H9 (cell line): ENCODE data around the gene CHCHD6. TPM values are rescaled to one million over a fixed set of nuclear protein-coding genes. Genes with fewer than 3 reads are reported as not detected.

Experiments
- DNase-seq: peaks from one replicate; pipeline ENCODE4 v3.0.0-alpha.2; 2017
- H2AFZ ChIP-seq: one replicate; pipeline ENCODE4 v1.6.1; 2013; ENCODE audit warnings: mild to moderate bottlenecking, low read length, control low read depth, moderate library complexity
- H2AK5ac ChIP-seq: 2 replicates; pipeline ENCODE4 v1.6.1; 2013; ENCODE audit warnings: low read length, control low read depth, mixed read lengths; ENCODE audit not compliant: insufficient read length
- H2BK120ac ChIP-seq: one replicate; pipeline ENCODE4 v1.6.1; 2013; ENCODE audit warnings: low read depth, mild to moderate bottlenecking, low read length, control low read depth, inconsistent platforms; ENCODE audit not compliant: poor library complexity, severe bottlenecking
- H2BK12ac ChIP-seq: 2 replicates; pipeline ENCODE4 v1.6.1; 2013; ENCODE audit warnings: low read length, control low read depth, mixed read lengths, low read depth; ENCODE audit not compliant: insufficient read length
- H2BK15ac ChIP-seq: 2 replicates; pipeline ENCODE4 v1.6.1; 2013; ENCODE audit warnings: low read depth, low read length, control low read depth
- H2BK20ac ChIP-seq: one replicate; pipeline ENCODE4 v1.6.1; 2013; ENCODE audit warnings: low read depth, mild to moderate bottlenecking, low read length, control low read depth, inconsistent platforms; ENCODE audit not compliant: poor library complexity, severe bottlenecking
- H2BK5ac ChIP-seq: 2 replicates; pipeline ENCODE4 v1.6.1; 2013; ENCODE audit warnings: low read length, control low read depth, mixed read lengths; ENCODE audit not compliant: insufficient read length
- H3K14ac ChIP-seq: 2 replicates; pipeline ENCODE4 v1.6.1; 2013; ENCODE audit warnings: low read length, control low read depth; ENCODE audit not compliant: insufficient read depth
- H3K18ac ChIP-seq: 2 replicates; pipeline ENCODE4 v1.6.1; 2013; ENCODE audit warnings: low read depth, mild to moderate bottlenecking, mixed read lengths, low read length, control low read depth; ENCODE audit not compliant: insufficient read length
- H3K23ac ChIP-seq: 2 replicates; pipeline ENCODE4 v1.6.1; 2013; ENCODE audit warnings: low read length, control low read depth, mixed read lengths, low read depth; ENCODE audit not compliant: insufficient read length
- H3K23me2 ChIP-seq: 2 replicates; pipeline ENCODE4 v1.6.1; 2013; ENCODE audit warnings: low read depth, mild to moderate bottlenecking, mixed read lengths, low read length, control low read depth; ENCODE audit not compliant: insufficient read length, poor library complexity, severe bottlenecking
- H3K27ac ChIP-seq: 2 replicates; pipeline ENCODE4 v1.5.1; 2013; ENCODE audit warnings: low read length, control low read depth, mixed read lengths, low read depth; ENCODE audit not compliant: insufficient read length
- H3K27me3 ChIP-seq: 2 replicates; pipeline ENCODE4 v1.6.1; 2013; ENCODE audit warnings: low read length, control low read depth, inconsistent platforms; ENCODE audit not compliant: insufficient read depth
- H3K4ac ChIP-seq: 2 replicates; pipeline ENCODE4 v1.6.1; 2013; ENCODE audit warnings: low read depth, mild to moderate bottlenecking, control low read depth, inconsistent platforms, low read length, moderate library complexity
- H3K4me1 ChIP-seq: 2 replicates; pipeline ENCODE4 v1.6.1; 2013; ENCODE audit warnings: low read length, control low read depth, inconsistent platforms; ENCODE audit not compliant: insufficient read depth
- H3K4me2 ChIP-seq: 2 replicates; pipeline ENCODE4 v1.6.1; 2013; ENCODE audit warnings: low read length, control low read depth, mixed read lengths; ENCODE audit not compliant: insufficient read length, insufficient read depth
- H3K56ac ChIP-seq: 2 replicates; pipeline ENCODE4 v1.6.1; 2013; ENCODE audit warnings: low read depth, mild to moderate bottlenecking, mixed read lengths, low read length, control low read depth; ENCODE audit not compliant: insufficient read length
- H3K79me1 ChIP-seq: 2 replicates; pipeline ENCODE4 v1.6.1; 2013; ENCODE audit warnings: low read depth, mild to moderate bottlenecking, moderate library complexity, low read length, control low read depth, inconsistent platforms; ENCODE audit not compliant: insufficient read depth, poor library complexity, severe bottlenecking
- H3K79me2 ChIP-seq: 2 replicates; pipeline ENCODE4 v1.6.1; 2013; ENCODE audit warnings: low read length, control low read depth, inconsistent platforms; ENCODE audit not compliant: insufficient read depth
- H3K9ac ChIP-seq: 2 replicates; pipeline ENCODE4 v1.6.1; 2013; ENCODE audit warnings: low read length, control low read depth, mixed read lengths; ENCODE audit not compliant: insufficient read length; ENCODE audit errors: extremely low read depth
- H3K9me3 ChIP-seq: one replicate; pipeline ENCODE4 v1.6.1; 2013; ENCODE audit warnings: low read depth, low read length, inconsistent platforms; ENCODE audit not compliant: control insufficient read depth
- H3T11ph ChIP-seq: one replicate; pipeline ENCODE4 v1.6.1; 2013; ENCODE audit warnings: mild to moderate bottlenecking, low read length, control low read depth, inconsistent platforms
- H4K20me1 ChIP-seq: one replicate; pipeline ENCODE4 v1.6.1; 2013; ENCODE audit not compliant: control insufficient read depth, insufficient read length, insufficient read depth
- H4K5ac ChIP-seq: 2 replicates; pipeline ENCODE4 v1.6.1; 2013; ENCODE audit warnings: low read depth, mild to moderate bottlenecking, mixed read lengths, low read length, control low read depth; ENCODE audit not compliant: insufficient read length
- H4K8ac ChIP-seq: replicated peaks from 2 replicates; pipeline ENCODE4 v1.6.1; 2013; ENCODE audit warnings: low read length, control low read depth, mixed read lengths, low read depth; ENCODE audit not compliant: insufficient read length
- H4K91ac ChIP-seq: 2 replicates; pipeline ENCODE4 v1.6.1; 2013; ENCODE audit warnings: low read depth, mild to moderate bottlenecking, moderate library complexity, mixed read lengths, low read length, control low read depth; ENCODE audit not compliant: insufficient read length
- H3K27ac Mint-ChIP-seq, 3 experiments: 2 replicates in 2 of 3; 3 replicates in 1 of 3; pipeline ENCODE4 v1.8.0; 2020 to 2021; ENCODE audit warnings: mixed read lengths in 3 of 3, mild to moderate bottlenecking in 1 of 3, moderate library complexity in 1 of 3
- H3K27me3 Mint-ChIP-seq: 2 replicates; pipeline ENCODE4 v1.8.0; 2021; ENCODE audit warnings: low read depth, mild to moderate bottlenecking, moderate library complexity, mixed read lengths
- H3K36me3 Mint-ChIP-seq, 3 experiments: 2 replicates in 2 of 3; 3 replicates in 1 of 3; pipeline ENCODE4 v1.8.0; 2020 to 2021; ENCODE audit warnings: low read depth in 3 of 3, mixed read lengths in 3 of 3; ENCODE audit not compliant: insufficient read depth in 1 of 3
- H3K4me1 Mint-ChIP-seq, 2 experiments: 2 replicates each; pipeline ENCODE4 v1.8.0; 2020; ENCODE audit warnings: mixed read lengths in 2 of 2
- H3K4me3 Mint-ChIP-seq, 2 experiments: 2 replicates in 1 of 2; 3 replicates in 1 of 2; pipeline ENCODE4 v1.8.0; 2020 to 2021; ENCODE audit warnings: mild to moderate bottlenecking in 2 of 2, mixed read lengths in 2 of 2, moderate library complexity in 1 of 2
- H3K9me3 Mint-ChIP-seq, 2 experiments: 2 replicates in 1 of 2; 3 replicates in 1 of 2; pipeline ENCODE4 v1.8.0; 2020; ENCODE audit warnings: mild to moderate bottlenecking in 2 of 2, mixed read lengths in 2 of 2, moderate library complexity in 1 of 2
- WGBS: extraction: QIAGEN DNeasy Blood & Tissue Kit; methylation state at CpG from one replicate; pipeline ENCODE4 v1.1.7; 2013; ENCODE audit warnings: missing lambda C conversion rate, low lambda C conversion rate, mixed read lengths; ENCODE audit not compliant: insufficient read length; ENCODE audit errors: extremely low coverage; 5-methylcytosine and 5-hydroxymethylcytosine counted together
- total RNA-seq: library from RNA; stranded (reverse); gene quantifications from 2 replicates; pipeline ENCODE4 v1.2.1, GENCODE V29; 2021
- TF ChIP-seq, protein P1 (sequence below): fragments of 200-600 bp; sonication (generic); conservative IDR thresholded peaks from 3 replicates; pipeline ENCODE4 v1.8.0; 2021; ENCODE audit warnings: antibody characterized with exemption, mild to moderate bottlenecking

The CHCHD6 gene
- total RNA-seq, 1 experiment from 2014 or later = 34.2 TPM

DNA sequence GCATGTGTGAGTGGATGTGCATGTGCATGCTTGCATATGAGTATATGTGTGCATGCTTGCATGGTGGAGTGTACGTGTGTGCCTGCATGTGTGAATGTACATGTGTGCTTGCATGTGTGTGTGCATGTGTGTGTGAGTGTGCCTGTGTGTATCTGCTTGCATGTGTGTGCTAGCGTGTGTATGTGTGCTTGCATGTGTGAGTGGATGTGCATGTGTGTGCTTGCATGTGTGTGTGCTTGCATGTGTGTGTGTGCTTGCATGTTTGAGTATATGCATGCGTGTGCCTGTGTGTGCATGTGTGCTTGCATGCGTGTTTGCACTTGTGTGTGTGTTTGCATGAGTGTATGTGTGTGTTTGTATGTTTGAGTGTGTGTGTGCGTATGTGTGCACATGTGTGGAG, 274.3 kb downstream of the CHCHD6 start:
- Histone ChIP-seq H2AFZ (no peak overlapping the region), H4K8ac (no peak overlapping the region), H3K56ac (no peak overlapping the region), H3K27me3 (no peaks in the 10 kb centered on the region), H3K79me1 (no peaks in the 10 kb centered on the region), H3K4me2 (no peak overlapping the region), H3K79me2 (no peaks in the 10 kb centered on the region), H2BK5ac (no peak overlapping the region), H2BK15ac (no peak overlapping the region), H2AK5ac (no peak overlapping the region), H3K18ac (no peak overlapping the region), H4K20me1 (no peaks in the 10 kb centered on the region), H3K23ac (no peak overlapping the region), H3T11ph (no peak overlapping the region), H2BK20ac (no peak overlapping the region), H3K4me1 (no peaks in the 10 kb centered on the region), H2BK12ac (no peak overlapping the region), H4K91ac (no peak overlapping the region), H4K5ac (no peak overlapping the region), H3K4ac (no peak overlapping the region), H3K23me2 (no peaks in the 10 kb centered on the region), H3K27ac (no peak overlapping the region), H3K14ac (no peak overlapping the region), H2BK120ac (no peak overlapping the region), H3K9ac (no peak overlapping the region), H3K9me3 (no peaks in the 10 kb centered on the region)
- no peak overlapping the region for H3K27ac Mint-ChIP-seq
- no peak for DNase-seq
- no CpG with 5 or more reads among the region's 5 CpGs for WGBS
- H3K4me1 Mint-ChIP-seq = peaks cover 8 to 14% of the 10 kb centered on the region in 2 experiments
- H3K36me3 Mint-ChIP-seq = peaks cover 2 to 15% (median 8%) of the 10 kb centered on the region in 3 experiments; a peak in 6 of 7 replicates
- H3K27me3 Mint-ChIP-seq = peaks cover 33% of the 10 kb centered on the region
- peaks cover 15 to 18% of the 10 kb centered on the region in 2 experiments for H3K9me3 Mint-ChIP-seq
- no peak overlapping the region for H3K4me3 Mint-ChIP-seq
- TF ChIP-seq, protein P1, sequence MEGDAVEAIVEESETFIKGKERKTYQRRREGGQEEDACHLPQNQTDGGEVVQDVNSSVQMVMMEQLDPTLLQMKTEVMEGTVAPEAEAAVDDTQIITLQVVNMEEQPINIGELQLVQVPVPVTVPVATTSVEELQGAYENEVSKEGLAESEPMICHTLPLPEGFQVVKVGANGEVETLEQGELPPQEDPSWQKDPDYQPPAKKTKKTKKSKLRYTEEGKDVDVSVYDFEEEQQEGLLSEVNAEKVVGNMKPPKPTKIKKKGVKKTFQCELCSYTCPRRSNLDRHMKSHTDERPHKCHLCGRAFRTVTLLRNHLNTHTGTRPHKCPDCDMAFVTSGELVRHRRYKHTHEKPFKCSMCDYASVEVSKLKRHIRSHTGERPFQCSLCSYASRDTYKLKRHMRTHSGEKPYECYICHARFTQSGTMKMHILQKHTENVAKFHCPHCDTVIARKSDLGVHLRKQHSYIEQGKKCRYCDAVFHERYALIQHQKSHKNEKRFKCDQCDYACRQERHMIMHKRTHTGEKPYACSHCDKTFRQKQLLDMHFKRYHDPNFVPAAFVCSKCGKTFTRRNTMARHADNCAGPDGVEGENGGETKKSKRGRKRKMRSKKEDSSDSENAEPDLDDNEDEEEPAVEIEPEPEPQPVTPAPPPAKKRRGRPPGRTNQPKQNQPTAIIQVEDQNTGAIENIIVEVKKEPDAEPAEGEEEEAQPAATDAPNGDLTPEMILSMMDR = no peak
